H1 (cell line): ENCODE results near the gene NCEH1. TPM values are rescaled to one million over a fixed set of nuclear protein-coding genes. Genes with fewer than 3 reads are reported as not detected.

ENCODE experiments used
- CTCF ChIA-PET: fragments of 300-600 bp; sonication (Branson Sonifier 250); formaldehyde crosslinking; loops from one replicate; lab custom pipeline; 2021; ENCODE audit not compliant: partially characterized antibody; lab: Charles Lee
- POLR2A ChIA-PET: fragments of 300-600 bp; sonication (Branson Sonifier 250); formaldehyde crosslinking; loops from one replicate; lab custom pipeline; 2021; ENCODE audit warnings: inconsistent platforms; ENCODE audit not compliant: partially characterized antibody; lab: Charles Lee
- DNase-seq, 2 experiments: peaks; one replicate each; pipeline versions ENCODE4 v3.0.0 to v3.0.0-alpha.2; 2010 to 2022; ENCODE audit warnings: low spot score in 2 of 2, low read depth in 1 of 2, mixed read lengths in 1 of 2
- FAIRE-seq: peaks from 2 replicates; lab custom pipeline; 2011; peaks lifted over from hg19 to GRCh38; lab: Jason Lieb, UNC
- H2AFZ ChIP-seq: 2 replicates; pipeline ENCODE4 v1.8.1; 2012; ENCODE audit warnings: low read length, inconsistent platforms
- H2AK5ac ChIP-seq: 2 replicates; pipeline ENCODE4 v1.6.1; 2013; ENCODE audit warnings: low read depth, low read length
- H2BK120ac ChIP-seq: replicated peaks from 2 replicates; pipeline ENCODE3; 2013; ENCODE audit warnings: low read depth, low read length, inconsistent platforms
- H2BK12ac ChIP-seq: 2 replicates; pipeline ENCODE4 v1.6.1; 2013; ENCODE audit warnings: low read depth, low read length
- H2BK15ac ChIP-seq: 2 replicates; pipeline ENCODE4 v1.6.1; 2013; ENCODE audit warnings: low read length
- H2BK20ac ChIP-seq: 2 replicates; pipeline ENCODE4 v1.6.1; 2013; ENCODE audit warnings: low read length
- H2BK5ac ChIP-seq: 2 replicates; pipeline ENCODE4 v1.6.1; 2013; ENCODE audit warnings: low read depth, low read length
- H3K14ac ChIP-seq: 2 replicates; pipeline ENCODE4 v1.6.1; 2013; ENCODE audit warnings: inconsistent platforms; ENCODE audit not compliant: insufficient read length
- H3K18ac ChIP-seq: 2 replicates; pipeline ENCODE4 v1.6.1; 2013; ENCODE audit warnings: low read length; ENCODE audit errors: extremely low read depth
- H3K23ac ChIP-seq: 2 replicates; pipeline ENCODE4 v1.6.1; 2013; ENCODE audit warnings: inconsistent platforms; ENCODE audit not compliant: insufficient read length
- H3K23me2 ChIP-seq: 2 replicates; pipeline ENCODE4 v1.6.1; 2013; ENCODE audit warnings: low read depth, low read length
- H3K27ac ChIP-seq: 2 replicates; pipeline ENCODE4 v1.6.1; 2011; ENCODE audit warnings: low read depth, low read length, inconsistent platforms
- H3K27me3 ChIP-seq, 4 experiments: replicated peaks in 1 of 4; 1 replicate in 1 of 4; 2 replicates in 3 of 4; pipeline versions ENCODE4 v1.6.1 to v1.8.1; 2011 to 2013; ENCODE audit warnings: low read length in 3 of 4, mild to moderate bottlenecking in 3 of 4, inconsistent platforms in 2 of 4, mixed read lengths in 2 of 4, moderate library complexity in 1 of 4; ENCODE audit not compliant: control insufficient read depth in 3 of 4, insufficient read depth in 3 of 4; ENCODE audit errors: extremely low read depth in 1 of 4
- H3K36me3 ChIP-seq, 4 experiments: 2 replicates each; pipeline versions ENCODE4 v1.6.1 to v1.8.1; 2011 to 2013; ENCODE audit warnings: mild to moderate bottlenecking in 4 of 4, low read length in 3 of 4, moderate library complexity in 2 of 4, control low read depth in 1 of 4, inconsistent platforms in 1 of 4; ENCODE audit not compliant: insufficient read depth in 4 of 4, control insufficient read depth in 2 of 4
- H3K4ac ChIP-seq: replicated peaks from 2 replicates; pipeline ENCODE3; 2013; ENCODE audit warnings: low read length, low read depth, mixed read lengths, inconsistent platforms; ENCODE audit not compliant: insufficient read length
- H3K4me1 ChIP-seq, 4 experiments: replicated peaks in 1 of 4; 1 replicate in 1 of 4; 2 replicates in 3 of 4; pipeline versions ENCODE4 v1.6.1 to v1.8.1; 2011 to 2013; ENCODE audit warnings: low read length in 3 of 4, inconsistent platforms in 2 of 4, mixed read lengths in 1 of 4; ENCODE audit not compliant: insufficient read depth in 4 of 4, control insufficient read depth in 3 of 4
- H3K4me2 ChIP-seq, 2 experiments: 2 replicates each; pipeline versions ENCODE4 v1.6.1 to v1.8.1; 2011 to 2013; ENCODE audit warnings: low read depth in 2 of 2, low read length in 2 of 2, control low read depth in 1 of 2, inconsistent platforms in 1 of 2, mild to moderate bottlenecking in 1 of 2; ENCODE audit not compliant: insufficient read depth in 1 of 2
- H3K4me3 ChIP-seq, 4 experiments: fragments of 200-600, 300-600 bp in 1 of 4; sonication (generic), shearing (Covaris generic), sonication (Bioruptor Twin) in 1 of 4; 2 replicates each; pipeline versions ENCODE4 v1.5.1 to v1.8.1; 2011 to 2016; ENCODE audit warnings: low read length in 4 of 4, low read depth in 3 of 4, control low read depth in 2 of 4, inconsistent platforms in 2 of 4, mild to moderate bottlenecking in 2 of 4, mixed read lengths in 1 of 4, moderate library complexity in 1 of 4; ENCODE audit not compliant: insufficient read depth in 2 of 4; ENCODE audit errors: extremely low read depth in 1 of 4
- H3K56ac ChIP-seq: replicated peaks from 2 replicates; pipeline ENCODE3; 2013; ENCODE audit warnings: low read depth, mild to moderate bottlenecking, mixed read lengths, low read length, inconsistent platforms; ENCODE audit not compliant: insufficient read length
- H3K79me1 ChIP-seq: 2 replicates; pipeline ENCODE4 v1.6.1; 2013; ENCODE audit warnings: low read depth, low read length, control low read depth
- H3K79me2 ChIP-seq, 2 experiments: 2 replicates each; pipeline versions ENCODE4 v1.6.1 to v1.8.1; 2012 to 2013; ENCODE audit warnings: low read length in 2 of 2, mild to moderate bottlenecking in 2 of 2, inconsistent platforms in 1 of 2; ENCODE audit not compliant: insufficient read depth in 2 of 2, control insufficient read depth in 1 of 2
- H3K9ac ChIP-seq, 4 experiments: replicated peaks in 1 of 4; 1 replicate in 1 of 4; 2 replicates in 3 of 4; pipeline versions ENCODE4 v1.6.1 to v1.8.1; 2011 to 2013; ENCODE audit warnings: low read depth in 3 of 4, low read length in 3 of 4, control low read depth in 2 of 4, mild to moderate bottlenecking in 2 of 4, moderate library complexity in 2 of 4, inconsistent platforms in 1 of 4; ENCODE audit errors: extremely low read depth in 1 of 4
- H3K9me3 ChIP-seq, 2 experiments: 2 replicates each; pipeline versions ENCODE4 v1.6.1 to v1.8.1; 2012 to 2013; ENCODE audit warnings: mild to moderate bottlenecking in 2 of 2, moderate library complexity in 2 of 2, control low read depth in 1 of 2, inconsistent platforms in 1 of 2, low read depth in 1 of 2, low read length in 1 of 2, mixed read lengths in 1 of 2; ENCODE audit not compliant: insufficient read depth in 2 of 2
- H4K20me1 ChIP-seq, 2 experiments: replicated peaks in 1 of 2; 2 replicates each; pipeline versions ENCODE3 to v1.8.1; 2011 to 2013; ENCODE audit warnings: inconsistent platforms in 2 of 2, low read length in 2 of 2, mild to moderate bottlenecking in 1 of 2; ENCODE audit not compliant: insufficient read depth in 2 of 2, control insufficient read depth in 1 of 2
- H4K5ac ChIP-seq: 2 replicates; pipeline ENCODE4 v1.6.1; 2013; ENCODE audit warnings: low read length, low read depth, mixed read lengths, inconsistent platforms; ENCODE audit not compliant: insufficient read length
- H4K8ac ChIP-seq: 2 replicates; pipeline ENCODE4 v1.8.0; 2013; ENCODE audit warnings: mild to moderate bottlenecking, moderate library complexity, low read length, inconsistent platforms; ENCODE audit not compliant: insufficient read depth; ENCODE audit errors: extremely low read depth
- H4K91ac ChIP-seq: replicated peaks from 2 replicates; pipeline ENCODE3; 2013; ENCODE audit warnings: low read length, mixed read lengths, inconsistent platforms; ENCODE audit not compliant: insufficient read length
- SIN3A ChIP-seq, 2 experiments: IDR thresholded peaks in 1 of 2; conservative IDR thresholded peaks in 1 of 2; 2 replicates each; pipeline ENCODE4 v1.6.1; 2011 to 2012; ENCODE audit warnings: low read length in 2 of 2, improper control_type of control experiment in 1 of 2, low read depth in 1 of 2, mild to moderate bottlenecking in 1 of 2
- WGBS, 2 experiments: shearing (Covaris generic) in 1 of 2; methylation state at CpG; one replicate each; pipeline versions ENCODE4 v1.1.6 to v1.1.7; 2013 to 2015; ENCODE audit warnings: low lambda C conversion rate in 2 of 2, mixed read lengths in 2 of 2, inconsistent platforms in 1 of 2, low coverage in 1 of 2, missing lambda C conversion rate in 1 of 2; ENCODE audit not compliant: insufficient replicate concordance in 2 of 2, insufficient coverage in 1 of 2, insufficient read length in 1 of 2; ENCODE audit errors: extremely low coverage in 1 of 2, missing lambda C conversion rate in 1 of 2; 5-methylcytosine and 5-hydroxymethylcytosine counted together
- polyA plus RNA-seq, 7 experiments: library from polyadenylated mRNA; depleted of rRNA in 3 of 7; stranded (reverse) in 5 of 7; unstranded in 2 of 7; fragments of >200 nt in 5 of 7; fragments of 200-250 nt in 2 of 7; gene quantifications; 1 replicate in 5 of 7; 2 replicates in 1 of 7; 4 replicates in 1 of 7; pipeline versions ENCODE4 v1.2.1 to v1.2.3, GENCODE V29; 2011 to 2013; ENCODE audit warnings: missing spikeins in 2 of 7, mixed read lengths in 2 of 7
- total RNA-seq: library from RNA; stranded (reverse); fragmentation: NEBNext Ultra II Directional; extraction: Animal tissue kit (Norgen Biotek cat#: 25700); gene quantifications from 2 replicates; pipeline ENCODE4 v1.2.1, GENCODE V29; 2021
- TF ChIP-seq, protein P1 (sequence below), 3 experiments: IDR thresholded peaks; 1 replicate in 2 of 3; 2 replicates in 1 of 3; pipeline versions ENCODE4 v1.5.1 to v1.6.1; 2011; ENCODE audit warnings: low read length in 3 of 3, mild to moderate bottlenecking in 3 of 3, inconsistent platforms in 2 of 3, low read depth in 1 of 3, moderate library complexity in 1 of 3; ENCODE audit not compliant: insufficient read depth in 1 of 3; ENCODE audit errors: control extremely low read depth in 1 of 3

Gene NCEH1
- total and polyA plus RNA-seq, 2 of the 8 experiments (the other 6 are each of a cell fraction or from before 2014, with no cell fraction given), result 2.2 to 6.4 TPM

DNA sequence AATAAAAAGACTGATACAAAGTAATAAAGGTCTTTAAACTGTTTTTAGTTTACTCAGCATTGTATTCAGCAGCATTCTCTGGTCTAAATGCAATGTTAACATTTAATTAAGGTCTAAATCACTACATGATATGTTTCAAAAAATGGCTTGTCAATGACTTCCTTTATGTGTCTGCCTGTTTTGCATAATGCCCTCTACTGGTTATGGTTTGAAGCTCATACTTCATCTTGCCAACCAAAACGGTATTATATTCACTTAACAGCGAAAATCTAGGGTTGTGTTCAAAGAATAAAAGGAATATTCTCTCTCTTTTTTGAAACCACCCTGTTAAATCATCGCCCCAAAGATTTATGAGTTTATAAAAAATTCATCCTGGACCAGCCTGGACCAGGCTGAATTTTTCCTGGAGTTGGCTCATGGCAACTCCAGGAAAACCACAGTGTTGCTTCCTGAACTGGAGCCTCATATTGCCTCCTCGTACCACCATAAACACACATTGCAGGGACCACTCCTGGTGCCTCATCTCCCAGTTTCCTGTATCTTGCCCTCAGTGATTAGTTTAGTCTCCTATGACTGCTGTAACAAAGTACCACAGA is 6.7 kb upstream of the NCEH1 start:
- ChIA-PET CTCF (no interaction called here), POLR2A (no interaction called here)
- Histone ChIP-seq H4K20me1 (no peaks in the 10 kb centered on the region), H3K56ac (no peak overlapping the region), H3K9me3 (peaks cover 13 to 16% of the 10 kb centered on the region in 2 experiments), H3K36me3 (peaks cover 0 to 4% (median 0%) of the 10 kb centered on the region in 4 experiments; a peak in 1 of 8 replicates), H3K27me3 (no peaks in the 10 kb centered on the region), H2BK15ac (no peak overlapping the region), H4K8ac (no peak overlapping the region), H2BK120ac (no peak overlapping the region), H2AFZ (no peak overlapping the region), H3K23me2 (peaks cover 2% of the 10 kb centered on the region; the same call in 1 of the 2 replicates), H2AK5ac (no peak overlapping the region), H3K18ac (no peak overlapping the region), H3K4me3 (no peak overlapping the region), H4K5ac (no peak overlapping the region), H2BK12ac (no peak overlapping the region), H3K4me2 (no peak overlapping the region), H3K79me2 (no peaks in the 10 kb centered on the region), H3K79me1 (no peaks in the 10 kb centered on the region), H3K4ac (no peak overlapping the region), H2BK5ac (no peak overlapping the region), H3K23ac (no peak overlapping the region), H3K9ac (no peak overlapping the region), H3K27ac (no peak overlapping the region), H2BK20ac (no peak overlapping the region), H3K14ac (no peak overlapping the region), H3K4me1 (no peaks in the 10 kb centered on the region), H4K91ac (no peak overlapping the region)
- TF ChIP-seq, protein P1, sequence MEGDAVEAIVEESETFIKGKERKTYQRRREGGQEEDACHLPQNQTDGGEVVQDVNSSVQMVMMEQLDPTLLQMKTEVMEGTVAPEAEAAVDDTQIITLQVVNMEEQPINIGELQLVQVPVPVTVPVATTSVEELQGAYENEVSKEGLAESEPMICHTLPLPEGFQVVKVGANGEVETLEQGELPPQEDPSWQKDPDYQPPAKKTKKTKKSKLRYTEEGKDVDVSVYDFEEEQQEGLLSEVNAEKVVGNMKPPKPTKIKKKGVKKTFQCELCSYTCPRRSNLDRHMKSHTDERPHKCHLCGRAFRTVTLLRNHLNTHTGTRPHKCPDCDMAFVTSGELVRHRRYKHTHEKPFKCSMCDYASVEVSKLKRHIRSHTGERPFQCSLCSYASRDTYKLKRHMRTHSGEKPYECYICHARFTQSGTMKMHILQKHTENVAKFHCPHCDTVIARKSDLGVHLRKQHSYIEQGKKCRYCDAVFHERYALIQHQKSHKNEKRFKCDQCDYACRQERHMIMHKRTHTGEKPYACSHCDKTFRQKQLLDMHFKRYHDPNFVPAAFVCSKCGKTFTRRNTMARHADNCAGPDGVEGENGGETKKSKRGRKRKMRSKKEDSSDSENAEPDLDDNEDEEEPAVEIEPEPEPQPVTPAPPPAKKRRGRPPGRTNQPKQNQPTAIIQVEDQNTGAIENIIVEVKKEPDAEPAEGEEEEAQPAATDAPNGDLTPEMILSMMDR (IDR thresholded peaks at IDR 0.05; ENCODE audit: control extremely low read depth in 1 of 3, insufficient read depth in 1 of 3, low read depth in 1 of 3, low read length in 3 of 3), result peak in 1 of 3 experiments; percentile 7; a peak in 1 of 4 replicates
- no peak for TF ChIP-seq SIN3A (conservative IDR thresholded peaks at IDR 0.05 in 1 of 2, IDR thresholded peaks at IDR 0.05 in 1 of 2; ENCODE audit: low read depth in 1 of 2, low read length in 2 of 2)
- DNase-seq (no peak), FAIRE-seq (no peak)
- WGBS, 2 experiments, result 88% methylated on average over 4 of the region's 4 CpGs; no CpG with 5 or more reads in 1 of the 2 experiments
